Right renal pelvis (tissue), 4 donors: ENCODE results near the gene FAM20C. TPM values are rescaled to one million over a fixed set of nuclear protein-coding genes. Genes with fewer than 3 reads are reported as not detected.

Source experiments
- DNase-seq, 4 donors: peaks; one replicate each; pipeline ENCODE4 v3.0.0-alpha.2; 2013; ENCODE audit warnings: low read depth in 4 of 4, low spot score in 3 of 4, missing footprints in 1 of 4
- polyA plus RNA-seq, 4 donors: library from polyadenylated mRNA; unstranded; fragments of 120-200 nt; gene quantifications; one replicate each; pipeline ENCODE4 v1.2.1, GENCODE V29; 2013; ENCODE audit not compliant: insufficient read length in 4 of 4

FAM20C gene
- polyA plus RNA-seq, 4 donors, result 62.1 to 78.7 (median 70.8) TPM

DNA sequence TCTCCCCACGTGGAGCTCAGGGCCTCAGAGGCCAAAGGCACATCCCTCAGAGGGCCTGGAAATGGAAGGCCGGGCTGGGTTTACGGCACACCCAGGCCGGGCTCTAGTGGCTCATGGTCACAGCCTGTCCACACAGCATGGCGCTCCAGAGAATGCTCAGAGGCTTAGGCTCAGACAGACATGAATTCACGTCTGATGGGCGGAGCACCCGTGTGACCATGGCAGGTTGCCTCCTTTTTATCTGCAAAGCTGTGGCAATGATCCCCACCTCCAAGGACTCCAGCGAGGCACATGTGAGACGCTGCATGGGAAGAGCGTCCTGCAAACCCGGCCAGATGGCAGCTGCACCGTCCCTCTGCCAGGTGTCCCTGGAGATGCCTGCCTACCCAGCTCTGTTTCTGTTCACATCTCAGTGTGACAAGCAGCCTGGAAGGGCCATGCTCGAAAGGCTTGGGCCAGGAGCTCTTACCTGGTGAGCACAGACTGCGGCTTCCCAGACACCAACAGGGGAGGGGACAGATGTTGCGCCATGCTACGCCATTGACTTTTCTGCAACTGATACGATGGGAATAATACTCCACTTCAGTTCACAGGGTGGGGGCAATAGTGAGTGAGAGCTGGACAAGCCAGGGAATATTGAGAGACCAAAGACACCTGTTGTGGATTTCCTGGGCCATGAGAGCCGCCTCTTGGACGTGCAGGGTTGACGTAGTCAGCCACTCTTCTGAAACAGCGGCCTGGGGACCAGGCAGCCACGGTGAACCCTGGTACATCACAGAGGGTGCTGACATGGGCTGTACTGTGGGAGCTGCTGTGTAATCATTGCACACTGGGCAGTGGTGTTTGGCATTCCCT lies 34.4 kb upstream of the FAM20C start:
- no peak for DNase-seq

DNA sequence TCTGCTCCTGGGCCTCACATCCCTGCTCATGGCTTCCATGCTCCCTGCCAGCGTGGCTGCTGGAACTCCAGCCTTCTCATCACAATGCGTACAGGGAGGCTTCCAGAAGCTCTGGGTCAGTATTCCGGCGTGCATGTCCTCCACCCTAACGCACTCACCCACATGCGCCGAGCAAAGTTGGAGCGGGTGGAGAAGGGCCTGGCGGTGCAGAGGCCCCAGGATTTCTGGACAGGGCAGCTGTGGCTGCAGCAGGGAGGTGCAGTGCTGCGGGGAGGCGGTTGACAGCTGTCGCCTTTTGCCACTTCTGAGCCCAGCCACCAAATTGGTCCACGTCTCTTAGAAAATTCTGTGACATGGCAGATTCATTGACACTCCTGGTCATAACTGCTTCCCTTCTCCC lies 33.6 kb upstream of the FAM20C start:
- DNase-seq, result no peak

DNA sequence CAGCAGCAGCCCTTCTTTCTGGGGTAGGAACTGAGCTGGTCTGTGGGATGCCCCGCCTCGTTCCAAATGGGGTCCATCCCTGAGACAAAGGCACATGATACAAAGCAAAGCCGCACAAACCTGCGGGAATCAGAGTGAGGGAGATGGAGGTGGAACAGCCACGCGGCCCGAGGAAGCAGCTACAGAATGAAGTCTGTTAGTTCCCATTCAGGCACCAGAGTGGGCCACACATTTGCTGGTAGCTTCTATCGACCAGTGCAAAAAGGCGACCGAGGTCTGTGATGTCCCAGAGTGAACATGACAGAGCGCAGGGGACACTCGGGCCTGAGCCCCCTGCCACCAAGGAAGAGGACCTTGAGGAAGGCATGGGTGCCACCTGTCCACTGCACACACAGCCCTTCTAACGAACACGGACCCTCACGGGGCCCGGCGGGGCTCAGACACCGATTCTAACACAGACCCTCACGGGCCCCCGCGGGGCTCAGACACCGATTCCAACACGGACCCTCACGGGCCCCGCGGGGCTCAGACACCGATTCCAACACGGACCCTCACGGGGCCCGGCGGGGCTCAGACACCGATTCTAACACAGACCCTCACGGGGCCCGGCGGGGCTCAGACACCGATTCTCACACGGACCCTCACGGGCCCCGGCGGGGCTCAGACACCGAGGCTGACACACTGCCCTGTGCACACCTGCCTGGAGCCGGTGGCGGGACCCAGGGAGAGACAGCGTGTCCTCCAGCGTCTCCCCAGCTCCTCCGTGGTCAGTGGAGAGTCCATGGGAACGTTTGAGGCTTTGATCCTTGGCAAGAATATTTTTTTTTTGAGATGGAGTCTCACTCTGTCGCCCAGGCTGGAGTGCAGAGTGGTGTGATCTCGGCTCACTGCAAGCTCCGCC lies 32.8 kb upstream of the FAM20C start:
- DNase-seq, result no peak

DNA sequence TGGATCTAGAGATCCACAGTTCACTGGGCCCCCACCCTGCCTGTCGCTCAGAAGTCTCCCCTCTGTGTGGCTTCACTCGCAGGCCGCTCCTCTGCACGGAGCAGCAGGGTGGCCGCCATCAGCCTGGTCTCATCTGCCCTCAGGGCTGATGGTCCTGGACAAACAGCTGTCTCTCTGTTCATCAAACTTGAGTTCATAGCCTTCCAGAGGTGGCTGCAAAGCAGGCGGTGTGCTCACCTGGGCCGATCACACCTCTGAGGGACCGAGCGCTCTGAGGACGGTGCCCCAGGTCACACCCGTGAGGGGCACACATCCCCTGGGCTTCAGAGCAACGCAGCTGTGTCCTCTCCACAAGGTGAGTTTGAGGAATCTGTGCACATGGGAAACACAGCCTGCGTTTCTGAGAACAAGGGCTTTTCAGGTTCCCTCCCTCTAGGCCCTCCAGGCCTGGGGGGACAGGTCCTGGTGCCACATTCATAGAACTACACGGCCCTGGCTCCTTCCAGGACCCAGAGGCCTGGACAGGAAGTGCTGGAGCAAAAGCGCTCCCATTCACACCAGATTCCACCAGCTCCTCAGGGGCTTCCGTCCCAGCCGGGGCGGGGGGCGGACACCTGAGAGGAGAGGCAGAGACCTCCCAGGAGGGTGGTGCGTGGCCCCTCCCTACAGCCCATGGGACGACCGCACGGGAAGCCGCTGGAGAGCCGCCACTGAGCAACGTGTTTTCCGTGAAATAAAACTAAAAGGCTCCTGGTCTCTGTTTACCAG lies 31.2 kb upstream of the FAM20C start:
- DNase-seq, result no peak

DNA sequence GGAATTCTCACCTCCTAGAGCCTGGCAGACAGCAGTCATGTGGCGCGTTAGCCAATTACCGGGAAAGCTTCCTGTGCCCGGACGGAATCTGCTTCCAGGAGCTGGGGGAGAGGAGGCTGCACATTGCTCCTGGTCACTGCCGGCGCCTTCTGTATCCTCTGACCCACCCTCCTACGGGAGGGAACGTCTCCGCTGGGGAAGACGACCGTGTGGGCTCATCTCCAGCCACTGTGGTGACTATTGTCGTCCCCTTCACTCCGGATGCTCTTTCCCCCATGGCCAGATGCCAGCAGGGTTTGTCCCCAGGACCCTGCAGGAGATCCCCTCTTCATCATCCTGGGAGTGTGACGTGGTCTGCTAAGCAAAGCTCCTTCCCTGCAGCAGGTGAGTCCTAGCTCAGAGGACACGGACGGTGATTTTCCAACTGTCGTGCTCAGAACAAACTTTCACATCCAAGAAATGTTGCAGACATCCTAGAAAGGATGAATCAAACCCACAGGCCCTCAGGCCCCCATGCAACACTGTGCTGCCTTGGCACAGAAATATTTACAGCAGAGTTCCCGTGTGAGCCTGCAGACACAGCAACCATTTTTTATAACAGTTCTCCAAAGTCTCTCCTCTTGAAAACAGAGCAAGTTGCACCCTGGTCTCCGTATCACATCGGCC lies 29.6 kb upstream of the FAM20C start:
- DNase-seq, result no peak

DNA sequence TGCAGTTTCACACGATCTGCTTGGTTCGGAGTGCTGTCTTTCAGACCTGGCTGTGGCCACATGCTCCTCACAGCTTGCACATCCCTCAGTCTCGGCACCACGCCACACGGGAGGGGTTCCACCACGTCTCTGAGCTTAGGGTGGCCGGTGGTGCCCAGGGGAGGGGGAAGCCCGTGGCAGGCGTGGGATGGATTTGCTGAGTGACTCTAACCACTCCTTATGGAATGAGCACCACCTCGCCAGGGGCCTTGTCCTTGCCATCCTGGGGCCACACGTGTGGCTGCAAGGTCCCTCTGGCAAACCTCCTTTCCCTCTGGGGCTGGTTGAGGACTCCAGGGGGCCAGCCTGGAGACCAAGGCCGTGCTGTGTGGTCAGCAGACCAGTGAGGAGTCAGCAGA lies 29.1 kb upstream of the FAM20C start:
- DNase-seq, result no peak

DNA sequence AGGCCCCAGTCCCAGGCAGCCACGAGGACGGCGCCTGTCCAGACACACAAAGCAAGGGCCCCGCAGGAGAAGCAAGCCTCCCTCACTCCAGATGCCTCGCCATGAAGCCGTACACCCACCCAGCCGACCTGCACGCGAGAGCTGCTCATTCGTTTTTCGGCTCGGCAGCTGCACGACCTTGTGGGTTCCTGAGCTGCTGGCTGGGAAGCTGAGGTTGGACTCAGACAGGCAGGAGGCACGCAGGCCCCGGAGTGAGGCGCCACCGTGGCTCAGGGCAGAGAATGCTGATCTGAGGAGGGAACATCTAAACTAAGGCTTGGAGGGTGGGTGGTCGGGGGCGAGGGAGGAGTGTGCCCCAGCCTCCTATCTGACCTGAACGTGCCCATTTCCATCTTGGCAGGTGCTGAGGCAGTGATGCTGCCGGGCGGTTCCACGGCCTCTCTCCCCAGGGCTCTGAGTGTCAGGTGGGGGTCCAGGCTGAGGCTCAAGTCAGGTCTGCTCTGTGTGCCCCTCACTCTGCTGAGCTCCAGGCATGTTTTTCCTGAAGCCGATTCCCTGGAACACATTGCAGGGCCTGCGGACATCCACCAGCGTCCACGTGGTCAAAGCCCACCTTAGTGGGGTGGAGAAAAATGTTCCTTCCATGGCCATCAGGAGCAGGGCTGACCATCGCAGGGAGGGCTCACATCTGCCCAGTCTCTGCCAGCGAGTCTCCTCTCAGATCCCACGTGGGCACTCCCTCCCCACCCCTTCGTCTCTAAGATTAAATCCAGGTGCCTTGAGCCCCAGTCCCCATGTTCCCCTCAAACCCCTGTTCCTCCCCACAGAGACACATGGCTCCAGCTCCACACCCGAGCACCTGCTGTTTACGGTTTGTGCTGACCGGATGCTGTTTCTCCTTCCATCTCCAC lies 28.1 kb upstream of the FAM20C start:
- no peak for DNase-seq

DNA sequence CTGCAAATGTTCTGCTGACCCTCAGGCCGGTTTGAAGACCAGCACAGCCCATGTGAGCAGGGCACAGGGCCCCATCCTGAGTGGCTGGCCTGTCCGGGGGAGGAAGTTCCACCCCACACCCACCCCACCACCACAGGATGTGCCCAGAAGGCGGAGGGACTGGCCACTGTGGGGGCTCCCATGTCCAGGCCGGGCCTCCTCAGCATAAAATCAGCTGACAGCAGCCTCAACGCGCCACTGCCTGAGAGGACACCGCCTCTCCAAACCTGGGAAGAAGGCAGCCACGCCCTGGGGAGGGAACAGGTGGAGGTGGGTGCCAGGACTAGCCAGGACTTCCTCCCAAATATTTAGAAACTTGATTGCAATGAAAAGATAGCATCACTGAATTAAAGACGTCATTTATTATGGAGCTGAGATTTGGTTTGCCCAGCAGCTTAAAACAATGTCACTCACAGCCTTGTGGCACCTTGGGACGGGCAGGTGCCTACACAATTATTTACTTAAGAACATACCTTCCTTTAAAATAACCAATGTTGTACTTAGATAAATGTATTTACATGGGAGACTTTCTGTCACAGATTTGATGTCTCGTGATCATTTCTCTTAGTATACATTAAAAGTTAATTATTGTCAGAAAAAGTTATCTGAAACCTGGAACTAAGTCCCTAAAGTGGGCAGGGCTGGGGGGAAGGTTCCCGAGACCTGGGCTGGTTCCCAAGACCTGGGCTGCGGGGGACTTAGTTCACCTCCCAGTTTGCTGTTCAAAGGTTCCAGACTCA lies 27.3 kb upstream of the FAM20C start:
- DNase-seq, result no peak

DNA sequence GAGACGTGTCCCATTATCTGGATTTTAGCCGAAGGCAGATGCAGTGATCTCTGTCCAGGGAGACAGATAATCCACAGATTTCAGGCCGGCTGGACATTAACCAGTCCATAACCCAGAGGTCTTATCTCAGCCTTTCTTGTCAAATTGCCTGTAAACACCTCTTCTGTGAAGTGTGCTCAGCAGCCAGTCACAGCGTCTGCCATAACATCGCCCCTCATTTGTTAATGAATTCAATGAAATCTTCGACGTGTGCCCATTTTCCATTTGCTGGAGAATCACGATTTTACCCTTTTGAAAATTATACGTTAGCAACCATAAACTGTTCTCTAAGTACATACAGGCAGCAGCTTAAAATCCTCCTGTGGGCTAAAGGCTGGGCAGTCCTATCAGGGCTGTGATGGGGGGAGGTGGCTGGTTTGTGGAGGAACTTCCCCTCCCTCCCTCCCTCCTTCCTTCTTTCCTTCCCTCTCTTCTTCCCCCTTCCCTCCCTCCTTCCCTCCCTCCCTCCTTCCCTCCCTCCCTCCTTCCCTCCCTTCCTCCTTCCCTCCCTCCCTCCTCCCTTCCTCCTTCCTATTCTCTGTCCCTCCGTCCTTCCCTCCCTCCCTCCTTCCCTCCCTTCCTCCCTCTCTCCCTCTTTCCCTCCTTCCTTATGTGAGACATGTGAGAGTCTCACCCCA lies 26.6 kb upstream of the FAM20C start:
- no peak for DNase-seq

DNA sequence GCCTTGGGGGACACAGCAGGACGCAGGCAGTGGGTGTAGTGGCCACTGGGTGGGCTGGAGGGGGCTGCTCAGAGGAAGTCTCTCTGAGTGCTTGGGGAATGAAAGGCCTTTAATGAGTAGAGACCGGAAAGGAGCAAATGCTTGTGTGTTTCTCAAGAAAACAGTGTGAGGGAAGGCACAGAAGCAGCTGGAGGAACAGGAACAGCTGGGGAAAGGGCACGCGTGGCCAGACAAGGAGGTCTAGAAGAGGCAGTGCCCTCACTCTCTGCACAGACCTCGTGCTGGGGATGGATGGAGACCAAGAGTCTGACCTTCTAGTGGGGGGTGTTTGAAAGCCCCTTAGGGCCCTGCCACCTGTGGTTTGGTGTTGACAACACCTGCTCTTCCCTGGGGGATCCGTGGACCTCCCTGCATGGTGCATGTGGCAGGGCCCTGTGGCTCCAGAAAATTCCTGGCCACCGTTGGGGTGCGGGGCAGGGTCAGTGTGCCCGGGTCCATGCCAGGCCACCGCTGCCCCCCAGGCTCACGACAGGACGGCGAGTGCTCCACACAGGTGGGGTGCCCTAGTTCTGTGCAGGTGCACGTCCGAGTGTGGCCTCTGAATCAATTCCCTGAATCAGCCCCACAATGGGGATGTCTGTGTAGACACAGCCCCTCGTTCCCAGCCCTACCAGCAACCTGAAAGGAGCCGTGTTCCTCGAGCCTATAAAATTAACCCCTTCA lies 25.9 kb upstream of the FAM20C start:
- no peak for DNase-seq

DNA sequence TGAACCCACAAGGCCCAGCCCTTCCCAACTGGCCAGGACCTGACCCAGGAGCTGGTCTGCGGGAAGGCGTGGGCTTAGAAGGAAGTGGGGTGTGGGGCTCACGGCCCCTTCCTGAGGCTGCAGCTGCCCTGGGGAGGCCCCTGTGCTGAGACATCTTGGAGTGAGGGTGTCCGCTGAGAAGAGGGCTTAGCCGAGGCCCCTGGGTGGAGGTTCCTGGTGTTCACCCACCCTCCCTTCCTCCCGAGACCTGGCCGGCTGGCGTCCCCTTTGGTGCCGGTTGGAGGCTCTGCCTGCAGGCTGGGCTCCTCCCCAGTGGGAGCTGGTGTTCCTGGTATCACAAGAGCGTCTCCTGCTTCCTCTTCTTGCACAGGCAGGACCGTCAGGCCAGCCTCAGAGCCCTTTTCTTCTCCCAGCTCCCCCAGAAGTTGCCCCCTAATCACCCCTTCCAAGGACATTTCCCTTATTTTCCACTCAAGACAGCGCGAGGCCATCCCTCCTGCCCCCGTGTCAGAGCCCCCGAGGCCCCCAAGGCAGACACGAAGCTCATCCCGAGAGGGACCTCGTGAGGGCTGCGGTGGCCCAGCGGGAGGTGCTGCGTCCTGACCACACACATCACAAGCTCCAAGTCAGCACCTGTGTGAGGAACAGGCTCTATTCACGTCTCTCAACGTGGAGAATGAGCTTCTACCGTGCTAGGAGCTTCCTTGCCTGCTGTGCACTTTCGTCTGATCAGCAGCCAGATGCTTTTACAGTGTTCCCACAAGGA lies 25.1 kb upstream of the FAM20C start:
- DNase-seq, result no peak

DNA sequence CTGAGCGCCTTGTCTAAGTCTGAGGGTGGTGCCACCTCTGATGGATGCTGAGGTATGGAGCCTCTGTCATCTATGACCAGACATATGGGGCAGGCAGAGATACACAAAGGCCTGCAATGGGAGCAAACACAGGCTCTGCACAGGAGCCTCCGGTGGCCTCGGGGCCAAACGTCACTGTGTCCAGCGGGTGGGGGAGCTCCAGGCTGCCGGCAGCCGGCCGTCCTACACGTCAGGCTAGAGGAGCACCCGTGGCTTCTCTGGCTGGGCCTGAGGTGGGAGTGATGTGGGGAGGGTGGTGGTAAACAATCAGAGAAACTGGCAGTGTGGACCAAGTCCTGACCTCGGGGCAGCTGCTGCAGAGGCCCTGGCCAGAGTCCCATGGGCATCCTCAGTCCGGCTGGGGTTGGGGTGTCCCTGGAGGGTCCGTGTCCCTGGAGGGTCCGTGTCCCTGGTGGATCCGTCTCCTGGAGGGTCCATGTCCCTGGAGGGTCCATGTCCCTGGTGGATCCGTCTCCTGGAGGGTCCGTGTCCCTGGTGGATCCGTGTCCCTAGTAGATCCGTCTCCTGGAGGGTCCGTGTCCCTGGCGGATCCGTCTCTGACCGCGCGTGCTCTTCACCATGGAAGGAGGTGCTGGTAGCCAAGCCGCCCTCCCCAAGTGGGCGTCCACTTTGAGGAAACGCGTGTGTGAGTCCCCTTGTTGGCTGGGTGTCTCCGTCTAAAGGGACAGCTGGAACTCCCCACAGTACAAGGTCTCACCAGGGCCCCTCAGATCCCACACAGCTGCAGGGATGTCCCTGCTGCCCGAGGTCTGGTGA lies 24.2 kb upstream of the FAM20C start:
- DNase-seq, result no peak

DNA sequence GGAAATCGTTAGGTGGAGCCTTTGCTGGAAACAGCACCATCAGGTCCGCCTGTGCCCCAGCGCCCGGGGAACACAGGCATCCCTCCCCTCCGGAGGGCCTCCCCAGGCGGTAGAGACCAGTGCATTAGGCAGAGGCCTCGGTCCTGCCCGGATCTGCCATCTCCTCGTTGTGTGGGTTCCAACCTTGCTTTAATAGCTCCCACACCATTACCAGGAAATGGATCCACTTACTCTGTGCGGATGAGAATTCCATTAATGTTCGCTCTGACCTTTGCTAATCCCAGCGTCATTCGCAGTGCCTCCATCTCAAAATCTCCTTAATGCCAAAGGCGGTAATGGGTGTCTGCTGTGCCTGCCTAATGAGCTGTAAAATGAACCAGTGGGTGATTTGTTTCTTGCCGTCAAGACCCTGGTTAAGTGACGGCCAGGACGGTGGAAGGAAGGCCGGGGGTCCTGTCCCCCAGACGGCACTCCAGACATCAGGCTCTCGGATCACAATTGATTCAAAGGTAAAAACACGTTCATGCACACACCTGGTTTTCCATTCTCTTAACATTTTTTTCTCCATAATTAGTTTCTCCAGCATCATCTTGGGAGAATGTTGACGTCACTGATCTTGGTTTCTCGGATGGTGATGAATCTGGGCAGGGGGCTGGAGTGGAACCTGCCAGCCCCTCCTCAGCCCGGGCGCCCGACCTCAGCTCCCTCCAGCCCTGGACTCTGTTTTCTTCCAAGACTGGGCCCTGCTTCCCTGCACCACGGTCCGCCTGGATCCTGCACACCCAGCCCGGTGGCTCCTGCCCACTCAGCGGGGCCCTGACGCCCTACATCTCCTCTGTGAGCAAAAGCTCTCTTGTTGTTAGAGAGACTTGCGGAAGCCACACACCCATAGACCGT lies 22.8 kb upstream of the FAM20C start:
- DNase-seq, result no peak

DNA sequence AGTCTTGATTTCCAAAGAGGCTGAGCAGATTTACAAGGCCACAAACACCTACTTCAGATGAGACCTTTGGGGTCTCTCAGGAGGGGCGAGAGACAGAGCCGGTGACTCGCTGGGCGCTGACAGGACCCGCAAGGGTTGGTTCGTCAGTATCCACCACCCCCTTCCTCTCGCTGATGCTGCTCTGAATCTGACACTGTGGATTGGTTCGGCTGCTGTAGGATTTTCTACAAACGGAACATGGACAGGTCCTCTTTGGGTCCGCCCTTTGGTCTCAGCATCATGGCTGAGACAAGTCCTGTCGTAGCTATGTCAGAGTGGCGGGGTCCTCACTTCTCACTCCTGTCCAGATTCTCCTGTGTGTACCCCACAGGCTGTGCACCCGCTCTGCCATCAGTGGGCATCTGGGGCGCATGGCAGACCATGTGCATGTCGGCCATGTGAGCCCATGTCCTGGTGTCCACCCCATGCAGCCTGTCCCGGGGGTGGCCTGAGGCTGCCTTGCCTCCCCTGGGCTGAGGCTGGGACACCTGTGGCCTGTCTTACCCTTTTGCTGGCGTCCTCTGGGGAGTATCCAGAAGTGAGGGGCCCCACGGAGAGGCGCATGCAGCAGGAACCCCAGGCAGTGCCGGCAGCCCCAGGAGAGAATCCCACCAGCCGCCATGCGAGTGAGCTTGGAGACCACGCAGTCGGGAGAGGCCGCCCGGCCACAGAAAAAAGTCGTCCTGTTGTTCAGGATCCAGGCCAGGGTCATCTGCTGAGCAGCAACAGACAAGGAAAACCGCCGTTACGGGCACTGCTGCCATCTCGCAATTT lies 21.6 kb upstream of the FAM20C start:
- DNase-seq, result no peak
